Stimulated activated CD8-positive, alpha-beta memory T cell treated with anti-CD3 and anti-CD28 coated beads, Interleukin-4, amount 100 ng/mL, for 24 hours (primary cell): ENCODE measurements around the gene CA10.

Experiments used
- DNase-seq: peaks from one replicate; pipeline ENCODE4 v3.0.0-alpha.2; 2020; ENCODE audit warnings: low read depth

CA10 gene

DNA sequence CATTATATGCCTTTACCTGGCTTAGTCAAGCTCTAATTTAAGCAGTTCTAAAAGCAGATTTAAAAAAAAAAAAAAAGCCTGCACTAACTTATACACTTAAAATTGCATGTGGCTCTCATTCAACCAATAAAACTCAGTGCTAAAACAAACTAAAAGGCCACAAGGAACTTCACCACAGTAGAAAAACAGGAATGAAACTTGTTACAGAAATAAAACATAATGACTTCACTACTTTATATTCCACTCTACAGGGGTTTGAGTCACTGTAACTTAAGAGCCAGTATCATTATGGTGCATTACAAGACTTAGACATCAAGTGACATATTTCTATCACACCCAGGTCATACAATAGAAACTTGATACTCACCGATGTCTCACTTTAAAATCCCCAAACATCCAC lies 11.1 kb downstream of the CA10 start:
- no peak for DNase-seq

DNA sequence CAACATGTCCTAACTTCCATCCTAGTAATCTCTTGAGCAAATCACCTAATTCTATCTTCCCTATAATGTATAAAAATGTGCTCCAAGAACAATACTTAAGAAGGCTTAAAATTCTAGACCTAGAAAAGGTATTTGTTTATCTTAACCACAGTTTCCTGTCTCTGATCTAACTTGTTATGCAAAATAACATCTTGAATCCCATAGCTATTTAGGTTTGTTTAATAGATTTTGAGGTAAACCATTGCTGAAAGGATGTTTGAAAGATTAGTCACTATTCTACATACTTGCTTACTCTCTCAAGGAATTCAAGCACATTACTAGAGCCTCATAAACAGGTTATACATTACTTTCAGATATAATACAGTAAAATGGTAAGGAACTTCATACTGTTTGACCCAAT lies 13.0 kb downstream of the CA10 start:
- DNase-seq: no peak

DNA sequence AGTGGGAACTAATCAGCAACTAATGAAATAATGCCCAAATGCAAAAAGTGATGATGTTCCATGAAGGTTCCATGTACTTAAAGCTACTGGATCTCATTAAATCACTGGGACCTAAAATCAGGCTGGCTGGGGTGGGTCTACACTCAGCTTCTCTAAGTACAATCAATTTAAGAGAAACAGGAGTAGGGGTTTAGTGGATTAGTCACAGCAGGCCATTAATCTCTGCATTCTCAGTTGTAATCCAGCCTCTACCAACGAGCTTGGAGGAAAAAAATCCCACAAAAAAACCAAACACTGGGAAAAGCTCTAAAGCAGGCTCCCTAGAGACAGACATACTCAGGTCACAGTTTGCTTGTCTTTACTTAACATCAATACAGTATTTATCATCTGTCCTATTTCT lies 15.0 kb downstream of the CA10 start:
- DNase-seq: no peak

DNA sequence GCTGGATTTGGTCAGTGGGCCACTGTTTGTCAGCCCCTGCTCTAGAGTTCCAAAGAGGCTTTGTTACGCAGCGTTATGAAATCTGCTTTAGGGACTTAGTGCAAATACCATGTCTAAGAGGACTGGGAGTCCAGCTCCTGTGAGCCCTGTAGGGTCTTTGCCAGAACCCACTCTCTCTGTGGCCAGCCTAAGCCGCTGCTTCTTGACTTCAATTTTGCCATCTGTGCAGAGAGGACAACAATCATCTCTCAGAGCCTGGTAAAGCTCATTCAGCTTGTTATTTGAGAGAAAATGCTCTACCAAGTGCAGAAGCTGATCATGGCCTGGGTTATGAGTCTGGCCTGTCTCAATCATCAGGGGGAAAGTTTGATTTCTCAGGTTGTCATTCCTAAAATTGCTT lies 17.9 kb downstream of the CA10 start:
- no peak for DNase-seq

DNA sequence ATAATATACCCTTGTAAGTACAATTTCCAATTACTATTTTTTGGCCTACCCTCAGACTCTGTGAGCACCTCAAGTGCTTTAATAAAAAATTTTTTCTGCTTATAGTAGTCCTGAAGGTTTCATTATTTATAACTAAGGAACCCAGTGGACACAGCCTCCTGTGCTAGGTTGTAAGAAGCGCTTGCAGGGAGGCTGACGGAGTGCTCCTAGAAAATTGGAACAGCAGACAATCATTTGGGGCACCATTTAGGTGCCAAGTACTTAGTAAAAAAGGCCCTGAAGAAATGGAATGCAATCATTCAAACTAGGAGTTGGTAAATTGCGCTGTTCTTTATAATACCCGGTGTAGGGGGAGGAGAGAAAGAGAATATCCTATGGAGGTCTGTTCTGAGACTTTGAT lies 19.8 kb downstream of the CA10 start:
- DNase-seq: no peak

DNA sequence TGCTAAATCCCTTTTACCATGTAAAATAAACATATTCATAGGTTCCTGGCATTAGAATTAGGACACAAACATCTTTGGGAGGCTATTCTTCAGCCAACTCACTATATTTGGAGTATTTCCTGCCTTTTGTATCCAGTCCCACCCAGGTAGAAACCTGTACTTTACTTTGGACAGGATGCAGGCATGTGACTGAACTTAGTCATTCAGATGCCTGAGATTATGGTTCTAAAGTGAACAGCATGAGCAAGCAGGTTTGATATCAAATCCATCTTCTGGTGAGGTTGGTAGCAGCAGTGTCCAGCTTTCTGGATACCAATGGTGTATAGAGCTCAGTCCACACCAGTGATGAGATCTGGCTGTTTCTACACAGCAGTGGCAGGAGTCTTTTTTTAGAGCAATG lies 20.2 kb downstream of the CA10 start:
- no peak for DNase-seq

DNA sequence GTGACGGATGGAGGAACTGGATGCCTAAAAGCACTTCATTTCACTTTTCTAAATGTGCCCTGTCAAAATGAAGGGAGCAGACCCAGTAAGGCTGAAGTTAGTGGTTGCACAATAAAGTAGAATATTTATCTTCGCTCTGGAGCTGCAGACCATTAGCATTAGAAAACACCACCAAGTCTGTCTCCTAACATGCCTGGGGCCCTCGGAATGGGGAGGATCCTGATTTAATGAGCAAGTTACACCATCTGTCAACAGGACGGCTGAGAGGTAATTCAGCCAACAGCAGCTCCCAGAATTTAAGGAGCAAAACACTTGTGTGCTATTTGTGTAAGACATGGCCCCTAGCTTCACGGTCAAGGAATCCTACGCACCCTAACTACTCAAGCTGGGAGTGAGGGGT lies 22.3 kb downstream of the CA10 start:
- DNase-seq: no peak

DNA sequence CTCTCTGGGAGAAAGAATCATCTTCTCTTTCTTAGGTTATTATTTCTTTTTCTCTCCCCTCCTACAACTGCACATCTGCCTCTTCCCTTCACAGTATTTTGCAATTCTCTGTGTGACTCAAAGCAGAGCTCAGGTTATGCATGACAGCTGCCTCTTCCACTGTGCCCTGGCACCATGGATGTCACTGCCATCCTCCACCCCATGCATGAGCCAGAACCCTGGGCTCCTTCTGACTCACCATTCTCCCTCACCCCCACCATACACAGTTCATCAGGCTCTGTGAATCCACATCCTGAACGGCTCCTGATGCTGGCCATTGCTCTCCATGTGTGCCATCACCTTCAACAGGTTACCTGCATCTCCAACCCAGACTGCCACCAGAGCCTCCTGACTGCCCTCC lies 23.9 kb downstream of the CA10 start:
- DNase-seq: no peak

DNA sequence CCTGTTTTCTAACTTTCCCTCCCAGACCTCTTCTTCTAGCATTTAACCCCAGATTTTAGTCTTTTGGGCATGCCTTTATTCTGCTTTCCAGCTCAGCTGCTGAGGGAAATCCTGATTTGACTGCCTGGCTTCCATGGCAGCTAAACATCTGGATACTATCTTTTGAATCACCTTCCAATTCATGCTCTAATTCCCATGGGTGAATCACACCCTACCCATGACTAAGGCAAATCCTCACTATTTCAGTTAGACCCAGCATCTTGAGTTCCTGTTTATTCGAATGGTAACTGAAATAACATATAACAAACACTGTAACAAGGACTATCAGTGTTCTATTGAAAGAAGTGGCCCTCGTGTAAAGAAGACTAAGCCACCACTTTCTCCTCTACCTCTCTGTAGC lies 29.8 kb downstream of the CA10 start:
- DNase-seq: no peak

DNA sequence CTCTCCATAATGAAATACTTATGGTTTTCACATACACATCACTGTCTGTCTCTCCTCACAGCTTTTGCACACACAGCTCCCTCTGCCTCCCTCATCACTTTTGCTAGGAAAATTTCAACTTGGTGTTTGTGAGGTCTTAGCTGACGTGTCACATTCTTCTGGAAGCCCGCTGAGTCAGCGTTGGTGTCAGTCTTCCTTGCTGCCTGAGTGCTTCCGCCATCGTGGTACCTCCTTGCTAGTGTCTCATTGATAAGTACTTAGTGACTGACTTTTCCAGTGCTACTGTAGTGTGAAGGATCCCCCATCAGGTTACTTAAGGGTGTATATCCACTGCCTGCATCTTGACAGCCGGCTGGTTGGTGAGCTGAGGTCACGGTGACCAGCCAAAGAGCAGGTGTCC lies 33.5 kb downstream of the CA10 start:
- DNase-seq: no peak

DNA sequence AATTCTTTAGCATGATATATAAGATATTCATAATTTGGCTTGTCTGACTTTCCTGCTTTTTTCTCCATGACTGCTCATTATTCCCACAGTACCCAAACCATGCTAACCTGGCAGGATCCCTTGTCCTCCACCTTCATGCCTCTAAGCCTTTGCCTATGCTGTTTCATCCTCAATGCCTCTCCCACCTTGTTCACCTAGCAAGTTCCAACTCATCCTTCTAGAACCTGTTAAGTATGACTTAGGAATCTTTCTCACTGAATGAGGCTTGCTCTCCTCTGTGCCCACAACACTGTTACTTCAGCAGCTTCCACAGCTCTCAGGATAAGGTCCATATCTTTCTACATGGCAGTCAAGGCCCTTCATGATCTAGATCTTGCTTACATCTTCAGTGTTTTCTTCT lies 34.0 kb downstream of the CA10 start:
- DNase-seq: no peak

DNA sequence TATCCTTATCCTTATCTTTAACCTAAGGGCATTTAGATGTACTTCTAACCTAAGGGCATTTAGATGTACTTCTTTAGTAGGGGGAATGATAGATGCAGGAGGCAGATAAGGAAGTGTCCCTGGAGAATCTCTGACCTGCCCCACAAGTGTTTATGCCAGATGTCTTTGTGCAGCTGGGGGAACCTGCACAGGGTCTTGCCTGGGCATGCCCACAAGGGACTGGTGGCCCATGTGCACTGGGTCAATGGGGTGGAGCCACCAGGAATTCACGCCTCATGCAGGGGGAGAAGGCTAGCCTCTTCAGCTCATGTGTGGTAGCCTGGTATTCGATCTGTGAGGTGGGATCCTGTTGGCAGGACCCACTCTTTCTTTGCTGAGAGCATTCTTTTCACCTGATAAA lies 38.0 kb downstream of the CA10 start:
- no peak for DNase-seq

DNA sequence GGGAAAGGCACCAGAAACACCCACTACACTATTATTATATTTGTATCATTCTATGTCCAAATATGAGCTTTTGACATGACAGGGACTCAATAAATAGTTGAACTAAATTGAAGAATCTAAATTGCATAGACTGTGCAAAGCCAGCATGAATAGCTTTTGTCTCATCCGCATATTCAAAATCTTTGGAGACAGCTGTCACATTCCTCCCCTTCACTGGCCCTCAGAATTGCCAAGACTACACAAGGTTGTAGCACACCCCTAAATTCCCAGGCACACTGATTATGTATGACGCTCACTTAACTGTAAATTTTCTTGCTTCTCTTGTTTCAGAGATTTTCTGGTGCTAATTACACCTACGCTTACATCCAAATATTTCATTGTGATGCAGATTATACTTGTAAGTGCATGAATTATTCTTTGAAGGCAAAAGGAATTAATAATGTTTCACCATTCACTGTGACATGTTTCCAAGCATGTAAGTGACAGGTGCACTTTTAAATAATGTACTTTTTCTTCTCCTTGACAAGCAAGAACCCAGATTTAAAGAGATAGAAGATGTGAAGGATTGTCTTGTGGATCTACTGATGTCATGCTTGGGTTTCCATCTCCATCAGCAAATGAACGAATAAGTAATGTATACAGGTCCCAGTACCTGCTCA lies 47.5 kb downstream of the CA10 start:
- DNase-seq: no peak

DNA sequence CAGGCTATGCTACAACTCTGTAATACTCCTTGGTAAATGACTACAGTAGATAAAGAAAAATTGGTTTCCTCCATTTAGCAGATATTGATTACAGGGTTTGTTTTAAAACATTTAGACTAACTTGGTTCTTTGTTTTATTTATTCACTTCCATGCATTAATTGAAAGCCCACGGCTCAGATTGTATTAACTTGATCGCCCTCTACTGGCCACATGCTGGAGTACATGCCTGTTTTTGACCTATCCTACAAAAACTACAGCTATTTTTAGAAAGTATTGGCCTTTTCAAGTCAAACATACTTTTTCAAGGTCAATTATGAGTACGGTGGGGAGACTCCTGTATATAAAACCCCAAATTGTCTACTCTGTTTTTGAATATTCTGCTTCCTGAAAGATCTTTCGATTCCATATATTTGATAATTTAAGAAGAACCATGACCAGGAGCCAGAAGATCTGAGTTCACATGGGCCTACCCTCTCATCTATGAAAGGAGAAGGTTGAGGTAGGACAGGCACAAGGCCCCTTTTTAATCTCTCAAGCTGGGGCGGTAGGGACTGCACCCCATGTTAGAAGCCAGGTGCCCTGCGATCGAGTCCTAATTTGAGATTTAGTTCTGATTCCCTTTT lies 51.8 kb downstream of the CA10 start:
- peak; percentile 2 for DNase-seq

DNA sequence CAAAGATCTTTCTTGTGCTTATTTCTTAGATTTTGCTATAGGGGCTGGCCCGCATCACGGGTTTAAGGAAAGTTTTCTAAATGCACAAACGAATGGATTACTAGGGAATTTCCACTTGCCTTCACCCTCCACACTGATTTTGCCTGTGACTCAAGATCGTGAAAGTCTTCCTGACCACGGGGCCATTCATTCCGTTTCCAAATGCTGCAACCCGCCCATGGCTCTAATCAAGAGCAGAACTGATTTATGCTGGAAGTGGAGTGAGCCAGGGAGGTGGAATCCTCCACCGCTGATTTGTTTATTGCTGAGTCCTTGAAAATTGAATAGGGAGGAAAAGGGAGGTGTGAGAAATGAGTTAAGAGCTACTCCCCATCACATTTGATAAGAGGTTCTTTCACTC lies 52.4 kb downstream of the CA10 start:
- DNase-seq: no peak

DNA sequence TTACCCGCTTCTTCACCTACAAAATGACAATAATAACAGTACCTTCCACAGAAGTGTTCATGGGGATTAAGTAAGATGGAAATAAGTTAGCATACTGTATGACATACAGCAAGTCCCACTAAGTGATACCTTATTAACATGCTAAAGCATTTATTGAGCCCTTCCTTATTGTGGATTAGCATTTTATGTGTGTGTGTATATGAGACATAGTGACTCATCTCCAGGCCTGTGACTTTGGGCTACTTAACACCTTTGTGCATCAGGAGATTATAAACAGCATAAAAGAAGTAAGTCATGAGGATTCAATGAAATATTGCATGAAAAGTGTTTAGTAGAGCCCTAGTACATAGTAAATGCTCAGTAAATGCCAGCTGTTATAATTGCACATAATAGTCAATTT lies 52.9 kb downstream of the CA10 start:
- DNase-seq: no peak

DNA sequence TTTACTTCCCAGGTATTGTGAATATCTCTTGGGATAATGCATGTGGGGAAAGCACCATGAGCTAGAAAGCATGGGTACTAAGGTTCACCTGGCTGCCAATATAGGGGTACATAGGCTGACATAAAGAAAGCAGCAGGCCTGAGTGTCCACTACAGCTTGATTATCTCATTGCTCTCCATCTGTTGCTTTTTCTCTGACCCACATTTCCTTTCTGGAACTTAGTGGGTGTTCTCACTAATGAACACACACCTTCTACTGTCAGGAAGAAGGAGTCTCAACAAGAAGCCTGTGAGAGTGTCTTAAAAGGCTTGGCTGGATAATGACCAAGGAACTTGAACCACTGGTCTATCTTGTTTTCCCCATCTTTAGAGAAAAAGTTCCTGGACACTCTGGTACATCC lies 62.5 kb downstream of the CA10 start:
- DNase-seq: no peak

DNA sequence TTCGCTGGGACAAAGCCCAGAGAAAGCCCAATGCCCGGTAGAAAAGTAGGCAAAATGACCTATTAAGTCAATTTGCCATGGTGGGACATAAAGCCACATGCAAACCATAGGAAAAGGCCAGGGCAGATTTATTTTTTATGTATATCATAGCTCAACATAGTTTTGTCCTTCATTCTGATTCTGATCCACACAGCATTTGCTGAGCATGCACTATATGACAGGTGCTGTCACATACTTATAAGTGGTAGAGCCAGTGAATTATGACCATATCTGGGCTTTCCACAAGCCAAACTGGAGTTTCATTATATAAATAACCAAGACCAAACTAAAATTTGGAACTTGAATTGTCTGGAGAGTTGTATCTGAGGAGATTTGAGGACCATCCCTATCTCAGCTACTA lies 74.3 kb downstream of the CA10 start:
- no peak for DNase-seq

DNA sequence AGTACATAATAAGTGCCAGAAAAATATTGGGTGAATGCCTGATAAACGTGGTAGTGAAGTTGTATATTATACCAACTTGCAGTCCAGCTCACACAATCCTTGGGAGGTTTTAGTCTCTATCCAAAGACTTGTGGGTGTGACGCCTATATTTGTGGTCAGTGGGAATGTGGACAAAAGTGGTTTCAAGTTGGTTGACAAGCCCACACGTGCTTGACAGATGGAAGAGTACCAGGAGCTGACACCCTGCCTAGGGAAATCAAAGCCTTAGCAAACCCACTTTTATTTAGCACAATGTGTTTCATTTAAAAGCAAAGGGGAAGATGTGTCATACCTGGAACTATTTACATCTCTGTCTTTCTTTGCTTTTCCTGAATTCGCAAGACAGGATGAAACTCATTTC lies 79.0 kb downstream of the CA10 start:
- DNase-seq: no peak

DNA sequence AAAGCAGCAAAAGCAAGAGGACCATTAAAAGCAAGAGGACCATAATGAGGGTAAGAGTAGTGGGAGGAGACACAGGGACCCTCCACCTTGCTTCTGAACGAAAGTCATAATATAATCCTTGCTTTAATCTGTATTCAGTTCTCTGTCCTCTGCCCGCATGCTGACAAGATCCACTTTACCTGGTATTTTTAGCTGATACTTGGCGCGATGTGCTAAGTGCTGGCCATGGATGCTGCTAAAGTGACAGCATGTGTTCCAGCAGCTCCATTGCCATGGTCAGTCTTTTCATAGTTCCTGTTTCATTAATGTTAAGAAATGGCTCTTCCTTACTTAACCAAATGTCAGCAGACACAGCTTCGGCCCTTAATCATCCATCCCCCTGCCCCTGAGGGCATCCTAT lies 86.8 kb downstream of the CA10 start:
- DNase-seq: no peak

DNA sequence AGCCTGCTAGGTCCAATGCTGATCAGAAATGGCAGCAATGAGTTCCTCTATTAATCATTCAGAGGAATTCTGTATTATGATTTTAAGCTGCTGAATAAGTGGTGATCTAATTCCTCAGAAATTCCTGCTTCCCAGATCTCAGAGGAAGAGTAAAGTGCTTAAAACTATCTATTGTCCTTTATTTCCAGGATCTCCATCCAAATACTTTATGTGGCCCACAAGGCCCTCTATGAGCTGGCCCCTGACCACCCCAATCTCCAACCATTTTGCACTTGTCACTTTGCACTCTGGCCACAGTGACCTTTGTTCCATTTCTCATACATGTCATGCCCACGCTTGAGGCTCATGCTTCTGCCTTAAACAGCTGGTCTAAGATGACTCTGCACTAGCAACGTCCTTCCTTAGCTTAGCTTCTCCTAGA lies 93.7 kb downstream of the CA10 start:
- no peak for DNase-seq

DNA sequence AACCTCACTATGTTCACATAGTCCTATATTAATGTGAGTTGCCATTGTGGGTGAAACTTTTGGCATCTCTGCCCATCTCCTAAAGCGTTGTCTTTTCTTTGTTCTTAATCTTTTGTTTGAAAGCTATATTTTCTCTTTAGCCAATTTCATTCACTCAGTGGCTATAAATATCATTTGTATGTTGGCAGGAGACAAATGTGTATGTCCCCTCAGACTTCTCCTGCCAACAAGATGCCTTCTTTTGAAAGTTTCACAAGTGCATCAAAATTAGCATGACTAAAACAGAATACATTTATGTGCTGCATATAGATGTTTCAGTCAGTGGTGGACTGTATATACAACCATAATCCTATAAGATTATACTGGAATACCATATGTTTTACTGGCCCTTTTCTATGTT lies 109.0 kb downstream of the CA10 start:
- DNase-seq: no peak

DNA sequence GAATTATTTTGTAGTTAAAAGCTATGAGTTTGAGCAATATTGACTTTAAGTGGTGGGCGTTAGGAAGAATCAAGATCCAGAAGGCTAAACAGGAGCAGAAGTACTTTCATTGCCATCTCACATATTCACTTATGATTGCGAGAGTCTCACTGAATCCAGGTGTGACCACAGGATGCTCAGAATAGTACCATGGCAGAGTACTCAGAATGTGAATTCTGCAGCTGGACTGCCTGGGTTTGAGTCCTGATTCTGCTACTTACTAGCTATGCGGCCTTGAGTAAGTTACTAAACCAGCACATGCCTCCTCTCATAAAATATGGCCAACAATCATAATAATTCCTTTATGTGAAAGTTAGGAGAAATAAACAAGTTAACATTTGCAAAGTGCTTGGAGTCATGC lies 109.5 kb downstream of the CA10 start:
- no peak for DNase-seq

DNA sequence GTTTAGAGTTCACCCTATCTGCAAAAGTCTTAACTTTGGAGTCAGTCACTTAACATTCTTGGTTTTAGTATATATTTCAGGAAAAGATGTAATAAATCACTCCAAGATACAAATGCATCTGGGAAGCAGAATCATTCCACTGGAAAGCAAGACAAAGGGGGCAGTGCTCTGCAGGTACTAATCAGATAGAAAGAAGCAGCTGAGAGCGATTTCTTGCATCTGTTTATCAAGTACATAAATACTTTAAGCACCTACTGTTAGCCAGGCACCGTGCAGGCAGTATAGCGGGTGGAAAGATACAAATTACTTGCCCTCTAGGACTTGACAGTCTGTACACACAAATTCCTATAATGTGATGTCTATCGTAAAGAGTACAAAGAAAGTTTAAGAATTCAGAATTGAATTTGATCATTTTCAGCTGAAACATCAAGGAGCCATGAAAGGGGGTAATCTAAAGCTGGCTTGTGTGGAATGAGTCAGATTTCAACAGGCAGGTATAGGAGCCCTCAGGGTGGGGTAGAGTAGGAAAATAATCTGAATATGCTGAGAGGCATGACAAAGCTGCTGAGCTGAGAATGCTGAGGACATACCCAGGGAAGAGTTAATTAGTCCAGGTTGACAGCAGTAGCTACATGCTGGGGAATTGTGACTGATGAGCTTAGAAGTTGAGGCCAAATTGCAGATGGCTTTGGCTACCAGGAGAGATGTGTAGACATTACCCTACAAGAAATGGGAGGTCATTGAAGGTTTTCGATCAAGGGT lies 110.2 kb downstream of the CA10 start:
- DNase-seq: no peak
